K562 (cell line): ENCODE results near the gene HBB.

Experiments used
- ELK1 ChIP-seq: sonication (generic); formaldehyde crosslinking; IDR thresholded peaks from 2 replicates; pipeline ENCODE4 v1.8.1; 2022; ENCODE audit warnings: missing genetic modification reagents
- EZH2 ChIP-seq: IDR thresholded peaks from 2 replicates; pipeline ENCODE4 v1.6.1; 2012; ENCODE audit warnings: low read depth, mild to moderate bottlenecking, inconsistent platforms, low read length, borderline replicate concordance

- TF ChIP-seq ELK1 (CRISPR knock-in tag) (no peak), EZH2 (no peak)
These were observed 5.3 kb upstream of the HBB start for GRCh38 chr11:5232176-5232575.
